Bronchial epithelial cell (primary cell): ENCODE data around the gene SCLY. TPM values are rescaled to one million over a fixed set of nuclear protein-coding genes. Genes with fewer than 3 reads are reported as not detected.

ENCODE experiments used
- DNase-seq: peaks from one replicate; pipeline ENCODE4 v3.0.0-alpha.2; 2010; ENCODE audit warnings: low read depth
- FAIRE-seq: peaks from 2 replicates; lab custom pipeline; 2011; peaks lifted over from hg19 to GRCh38; lab: Jason Lieb, UNC
- H3K27me3 ChIP-seq: 2 replicates; pipeline ENCODE4 v1.5.1; 2011; ENCODE audit warnings: low read length; ENCODE audit not compliant: control insufficient read depth, insufficient read depth
- H3K36me3 ChIP-seq: 2 replicates; pipeline ENCODE4 v1.5.1; 2011; ENCODE audit warnings: low read length; ENCODE audit not compliant: control insufficient read depth, insufficient read depth
- H3K4me3 ChIP-seq: 2 replicates; pipeline ENCODE4 v1.5.1; 2011; ENCODE audit warnings: mild to moderate bottlenecking, low read depth, low read length, control low read depth
- total RNA-seq: library from RNA; depleted of rRNA; stranded (reverse); fragments of >200 nt; gene quantifications from 2 replicates; pipeline ENCODE4 v1.2.1, GENCODE V29; 2014
- TF ChIP-seq, protein P1 (sequence below): IDR thresholded peaks from 2 replicates; pipeline ENCODE4 v1.5.1; 2011; ENCODE audit warnings: mild to moderate bottlenecking, moderate library complexity, low read length, control low read depth, inconsistent platforms; ENCODE audit not compliant: insufficient read depth, severe bottlenecking

The SCLY gene
- total RNA-seq, 1 donor from 2014 or later, result 12.6 TPM

DNA sequence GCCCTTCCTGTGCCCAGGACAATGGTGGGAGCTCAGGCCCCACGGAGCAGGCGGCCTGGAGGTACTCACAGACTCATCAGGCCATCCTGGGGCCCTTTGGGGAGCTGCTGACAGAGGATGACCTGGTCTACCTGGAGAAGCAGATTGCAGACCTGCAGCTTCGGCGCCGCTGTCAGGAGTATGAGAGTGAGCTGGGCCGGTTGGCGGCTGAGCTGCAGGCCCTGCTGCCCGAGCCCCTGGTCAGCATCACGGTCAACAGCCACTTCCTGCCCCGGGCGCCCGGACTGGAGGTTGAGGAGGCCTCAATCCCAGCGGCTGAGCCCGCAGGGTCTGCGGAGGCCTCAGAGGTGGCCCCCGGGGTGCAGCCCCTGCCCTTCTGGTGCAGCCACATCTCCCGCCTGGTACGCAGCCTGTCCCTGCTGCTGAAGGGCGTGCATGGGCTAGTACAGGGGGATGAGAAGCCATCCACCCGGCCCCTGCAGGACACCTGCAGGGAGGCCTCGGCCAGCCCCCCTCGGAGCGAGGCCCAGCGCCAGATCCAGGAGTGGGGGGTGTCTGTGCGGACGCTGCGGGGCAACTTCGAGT is 69.4 kb downstream of the SCLY start:
- H3K36me3 ChIP-seq, result no peaks in the 10 kb centered on the region
- no peak for FAIRE-seq

DNA sequence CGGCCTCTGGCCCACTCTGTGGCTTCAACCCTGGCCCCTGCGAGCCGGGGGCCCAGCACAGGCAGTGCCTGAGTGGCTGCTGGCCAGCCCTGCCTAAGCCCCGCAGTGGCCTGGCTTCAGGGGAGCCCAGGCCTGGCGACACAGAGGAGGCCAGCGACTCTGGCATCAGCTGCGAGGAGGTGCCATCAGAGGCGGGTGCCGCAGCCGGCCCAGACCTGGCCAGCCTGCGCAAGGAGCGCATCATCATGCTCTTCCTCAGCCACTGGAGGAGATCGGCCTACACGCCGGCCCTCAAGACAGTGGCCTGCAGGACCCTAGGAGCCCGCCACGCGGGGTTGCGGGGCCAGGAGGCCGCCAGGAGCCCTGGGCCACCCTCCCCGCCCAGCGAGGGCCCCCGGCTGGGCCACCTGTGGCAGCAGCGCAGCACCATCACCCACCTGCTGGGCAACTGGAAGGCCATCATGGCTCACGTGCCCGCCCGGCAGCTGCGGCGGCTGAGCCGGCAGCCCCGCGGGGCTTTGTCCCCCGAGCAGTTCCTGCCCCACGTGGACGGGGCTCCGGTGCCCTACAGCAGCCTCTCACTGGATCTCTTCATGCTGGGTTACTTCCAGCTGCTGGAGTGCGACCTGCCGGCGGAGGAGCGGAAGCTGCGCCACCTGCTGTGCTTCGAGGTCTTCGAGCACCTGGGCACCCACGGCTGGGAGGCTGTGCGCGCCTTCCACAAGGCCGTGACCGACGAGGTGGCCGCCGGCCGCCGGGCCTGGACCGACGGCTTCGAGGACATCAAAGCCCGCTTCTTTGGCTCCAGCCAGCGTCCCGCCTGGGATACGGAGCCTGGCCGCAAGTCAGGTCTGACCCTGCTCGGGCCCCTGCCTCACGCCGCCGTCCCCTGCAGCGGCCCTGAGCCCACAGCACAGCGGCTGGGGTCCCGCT is 70.2 kb downstream of the SCLY start:
- H3K27me3 ChIP-seq, result peaks cover 2% of the 10 kb centered on the region
- no peaks in the 10 kb centered on the region for H3K36me3 ChIP-seq
- FAIRE-seq (no peak), DNase-seq (no peak)
- TF ChIP-seq, protein P1, sequence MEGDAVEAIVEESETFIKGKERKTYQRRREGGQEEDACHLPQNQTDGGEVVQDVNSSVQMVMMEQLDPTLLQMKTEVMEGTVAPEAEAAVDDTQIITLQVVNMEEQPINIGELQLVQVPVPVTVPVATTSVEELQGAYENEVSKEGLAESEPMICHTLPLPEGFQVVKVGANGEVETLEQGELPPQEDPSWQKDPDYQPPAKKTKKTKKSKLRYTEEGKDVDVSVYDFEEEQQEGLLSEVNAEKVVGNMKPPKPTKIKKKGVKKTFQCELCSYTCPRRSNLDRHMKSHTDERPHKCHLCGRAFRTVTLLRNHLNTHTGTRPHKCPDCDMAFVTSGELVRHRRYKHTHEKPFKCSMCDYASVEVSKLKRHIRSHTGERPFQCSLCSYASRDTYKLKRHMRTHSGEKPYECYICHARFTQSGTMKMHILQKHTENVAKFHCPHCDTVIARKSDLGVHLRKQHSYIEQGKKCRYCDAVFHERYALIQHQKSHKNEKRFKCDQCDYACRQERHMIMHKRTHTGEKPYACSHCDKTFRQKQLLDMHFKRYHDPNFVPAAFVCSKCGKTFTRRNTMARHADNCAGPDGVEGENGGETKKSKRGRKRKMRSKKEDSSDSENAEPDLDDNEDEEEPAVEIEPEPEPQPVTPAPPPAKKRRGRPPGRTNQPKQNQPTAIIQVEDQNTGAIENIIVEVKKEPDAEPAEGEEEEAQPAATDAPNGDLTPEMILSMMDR, result no peak
- H3K4me3 ChIP-seq, result no peak overlapping the region

More for the DNA sequence above, 69.4 kb downstream of the SCLY start:
- H3K27me3 ChIP-seq, result peaks cover 2% of the 10 kb centered on the region
- DNase-seq, result no peak
- TF ChIP-seq, protein P1, result no peak
- no peak overlapping the region for H3K4me3 ChIP-seq

DNA sequence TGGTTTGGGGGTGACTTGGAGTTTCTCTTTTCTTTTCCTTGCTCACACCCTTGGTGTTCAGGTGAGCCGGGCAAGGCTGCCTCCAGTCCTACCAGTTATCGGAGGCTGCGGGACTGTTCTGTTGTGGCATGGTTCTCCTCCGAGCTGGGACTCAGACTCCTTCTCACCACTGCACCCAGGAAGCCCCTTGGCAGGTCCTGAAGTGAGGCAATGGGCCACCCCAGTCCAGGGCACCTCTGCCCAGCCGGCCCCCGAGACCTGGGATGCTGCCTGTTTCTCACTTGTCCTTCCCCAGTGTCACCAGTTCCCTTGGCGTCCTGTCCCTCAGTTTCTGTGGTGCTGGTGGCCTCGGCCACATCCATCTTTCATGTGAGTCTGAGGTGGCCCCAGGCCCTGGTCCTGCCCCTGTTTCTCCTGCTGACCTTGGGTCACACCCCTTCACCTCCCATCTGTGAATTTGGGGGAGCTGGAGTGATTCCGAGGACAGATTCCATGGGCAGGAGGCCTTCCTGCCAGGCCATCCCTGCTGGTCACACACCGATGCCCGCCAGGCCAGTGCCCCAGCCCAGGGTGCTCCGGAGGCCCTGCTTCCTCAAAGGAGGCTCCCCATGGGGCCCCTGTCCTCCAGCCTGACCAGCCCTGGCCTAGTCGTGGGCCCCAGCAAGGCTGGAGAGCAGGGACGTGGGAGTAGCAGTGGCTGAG is 71.1 kb downstream of the SCLY start:
- H3K27me3 ChIP-seq, result peaks cover 2% of the 10 kb centered on the region
- no peak overlapping the region for H3K4me3 ChIP-seq
- H3K36me3 ChIP-seq, result no peaks in the 10 kb centered on the region
- FAIRE-seq (no peak), DNase-seq (no peak)
- TF ChIP-seq, protein P1, result no peak

DNA sequence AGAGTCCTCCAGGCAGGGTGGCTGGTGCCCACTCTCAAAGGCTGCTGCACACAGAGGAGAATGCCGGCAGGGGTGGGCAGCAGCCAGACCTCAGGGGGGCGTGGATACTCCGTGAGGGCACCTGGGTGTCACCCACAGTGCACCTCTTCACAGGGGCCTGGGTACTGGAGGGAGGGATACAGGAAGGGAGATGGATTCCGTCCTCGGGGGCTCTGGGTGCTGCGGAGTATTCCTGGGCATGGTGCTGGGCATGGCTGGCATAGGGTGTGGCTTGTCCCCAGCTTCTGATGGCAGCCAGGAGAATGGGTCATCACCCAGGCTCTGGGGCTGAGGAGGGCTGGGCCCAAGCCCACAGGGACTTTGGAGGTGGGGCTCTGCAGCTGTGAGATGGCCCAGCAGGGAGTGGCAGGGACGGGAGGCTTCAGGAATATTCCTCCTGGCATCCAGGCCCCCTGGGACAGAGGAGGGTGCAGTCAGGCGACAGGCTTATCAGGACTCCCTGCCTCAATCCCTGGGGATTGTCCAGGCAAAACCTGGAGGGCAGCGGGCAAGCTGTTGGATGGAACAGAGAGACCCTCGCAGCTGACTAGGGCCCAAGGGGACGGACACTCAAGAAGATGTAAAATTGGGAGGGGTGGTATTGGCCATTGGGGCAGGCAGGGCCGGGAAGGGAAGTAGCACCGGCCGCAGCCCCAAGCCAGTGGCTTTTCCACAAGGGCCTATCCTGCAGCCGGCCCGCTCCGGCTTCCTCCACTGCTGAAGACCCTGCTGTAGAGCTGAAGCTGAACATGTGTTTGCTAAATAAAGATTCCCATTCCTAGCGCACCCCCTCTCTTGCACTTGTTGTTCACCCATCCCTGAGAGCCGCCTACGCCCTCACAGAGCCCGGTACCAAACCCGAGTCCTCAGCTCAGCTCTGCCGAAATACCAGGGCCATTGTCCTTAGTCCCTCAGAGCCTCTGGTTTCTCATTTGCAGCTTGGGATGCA is 72.0 kb downstream of the SCLY start:
- TF ChIP-seq, protein P1, result no peak

More for the DNA sequence above, 72.0 kb downstream of the SCLY start:
- Histone ChIP-seq H3K4me3 (no peak overlapping the region), H3K36me3 (no peaks in the 10 kb centered on the region), H3K27me3 (peaks cover 2% of the 10 kb centered on the region)
- DNase-seq (no peak), FAIRE-seq (no peak)
